ENCODE data around the gene ZMAT5. TPM values are rescaled to one million over a fixed set of nuclear protein-coding genes. Genes with fewer than 3 reads are reported as not detected.
"Not testable (repeated sequence)": the region's sequence is repeated elsewhere in the genome, so short reads cannot be mapped to it uniquely, and the experiment has no call there.

Gene ZMAT5
- total RNA-seq, 2 donors from 2014 or later = 15.2 to 21.1 TPM

DNA sequence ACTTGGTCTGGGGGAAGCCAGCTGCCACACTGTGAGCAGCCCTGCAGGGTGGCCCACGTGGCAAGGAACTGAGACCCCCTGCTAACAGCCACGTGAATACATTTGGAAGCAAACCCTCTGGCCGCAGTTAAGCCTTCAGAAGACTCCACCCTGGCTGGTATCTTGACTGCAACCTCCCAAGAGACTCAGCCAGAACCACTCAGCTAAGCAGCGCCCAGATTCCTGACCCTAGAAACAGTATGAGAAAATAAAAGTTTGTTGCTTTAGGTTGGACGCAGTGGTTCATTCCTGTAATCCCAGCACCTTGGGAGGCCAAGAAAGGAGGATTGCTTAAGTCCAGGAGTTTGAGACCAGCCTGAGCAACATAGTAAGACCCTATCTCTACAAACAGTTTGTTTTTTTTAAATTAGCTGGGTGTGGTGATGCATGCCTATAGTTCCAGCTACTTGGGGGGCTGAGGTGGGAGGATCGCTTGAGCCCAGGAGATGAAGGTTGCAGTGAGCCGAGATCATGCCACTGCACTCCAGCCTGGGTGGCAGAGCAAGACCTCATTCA is 8.7 kb downstream of the ZMAT5 start:
- ATAC-seq (peak in 1 of 2 donors; percentile 27), DNase-seq (no peak)
- intact Hi-C loops (cut with DNase I) = no loop called here

DNA sequence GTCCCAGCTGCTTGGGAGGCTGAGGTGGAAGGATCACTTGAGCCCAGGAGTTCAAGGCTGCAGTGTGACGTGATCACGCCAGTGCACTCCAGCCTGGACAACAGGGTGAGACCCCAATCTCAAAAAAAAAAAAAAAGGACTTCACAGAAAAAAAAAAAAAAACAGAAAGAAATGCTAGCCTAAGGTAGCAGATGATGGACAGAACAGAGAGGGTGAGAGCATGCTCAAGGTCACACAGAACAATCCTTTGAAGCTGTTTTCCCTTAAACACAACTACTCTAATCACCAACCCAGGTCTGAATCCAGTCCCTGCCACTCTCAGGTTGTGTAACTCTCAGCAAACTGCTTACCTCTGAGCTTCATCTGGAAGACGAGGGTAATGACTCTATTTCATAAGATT is 9.7 kb downstream of the ZMAT5 start:
- DNase-seq = no peak
- intact Hi-C loops (cut with DNase I) = no loop called here
- ATAC-seq = no peak

DNA sequence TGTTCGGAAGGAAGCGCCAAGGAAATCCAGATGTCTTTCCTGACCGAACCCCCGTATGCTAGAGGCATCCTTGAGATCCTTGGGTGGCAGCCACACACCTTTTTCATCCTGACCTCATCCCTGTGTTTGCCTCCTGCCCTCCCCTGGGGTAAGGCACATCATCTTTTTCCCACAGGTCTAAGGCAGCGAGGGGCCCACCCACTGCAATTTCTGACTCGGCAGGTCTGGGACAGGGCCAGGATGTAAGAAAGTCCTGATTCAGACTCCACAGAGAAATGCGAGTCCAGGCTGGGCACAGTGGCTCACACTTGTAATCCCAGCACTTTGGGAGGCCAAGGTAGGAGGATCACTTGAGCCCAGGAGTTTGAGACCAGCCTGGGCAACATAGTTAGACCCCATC is 10.5 kb downstream of the ZMAT5 start:
- intact Hi-C loops (cut with DNase I) = no loop called here
- ATAC-seq = no peak
- no peak for DNase-seq

DNA sequence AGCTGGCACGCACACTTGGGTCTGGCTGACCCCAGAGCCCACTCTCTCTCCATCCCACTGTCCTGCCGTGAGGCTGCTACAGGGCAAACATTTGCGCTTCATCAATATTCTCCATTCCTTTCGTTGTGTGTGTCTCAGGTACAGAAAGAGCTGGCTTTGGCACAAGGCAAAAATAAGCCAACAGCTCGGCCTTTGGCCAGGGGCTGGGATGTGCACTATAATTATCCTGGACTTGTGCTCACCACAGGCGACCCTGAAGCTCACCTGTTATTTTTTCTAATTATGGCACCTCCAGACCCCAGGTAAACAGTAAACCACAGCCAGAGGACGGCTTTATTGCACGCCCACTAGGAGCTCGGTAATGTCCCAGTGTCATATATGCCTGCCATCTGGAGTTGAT is 10.9 kb downstream of the ZMAT5 start:
- ATAC-seq (no peak), DNase-seq (no peak)
- intact Hi-C loops (cut with DNase I) = no loop called here

DNA sequence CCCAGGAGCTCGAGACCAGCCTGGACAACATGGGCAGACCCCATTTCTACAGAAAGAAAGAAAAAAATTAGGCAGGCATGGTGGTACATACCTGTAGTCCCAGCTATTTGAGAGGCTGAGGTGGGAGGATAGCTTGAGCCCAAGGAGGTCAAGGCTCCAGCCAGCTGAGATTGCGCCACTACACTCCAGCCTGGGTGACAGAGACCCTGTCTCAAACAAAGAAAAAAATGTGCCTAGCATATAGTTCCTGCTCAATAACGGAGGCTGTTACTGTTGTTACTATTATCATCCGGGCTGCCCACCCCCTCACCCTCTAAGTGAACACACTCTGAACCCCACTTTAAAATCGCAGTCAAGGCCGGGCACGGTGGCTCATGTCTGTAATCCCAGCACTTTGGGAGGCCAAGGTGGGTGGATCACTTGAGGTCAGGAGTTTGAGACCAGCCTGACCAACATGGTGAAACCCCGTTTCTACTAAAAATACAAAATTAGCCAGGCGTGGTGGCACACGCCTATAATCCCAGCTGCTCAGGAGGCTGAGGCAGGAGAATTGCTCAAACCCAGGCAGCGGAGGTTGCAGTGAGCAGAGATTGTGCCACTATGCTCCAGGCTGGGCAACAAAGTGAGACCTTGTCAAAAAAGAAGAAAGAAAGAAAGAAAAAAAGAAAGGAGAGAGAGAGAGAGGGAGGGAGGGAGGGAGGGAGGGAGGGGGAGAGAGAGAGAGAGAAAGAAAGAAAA is 12.0 kb downstream of the ZMAT5 start:
- ATAC-seq; DNase-seq; intact Hi-C loops (cut with DNase I): not testable (repeated sequence)

DNA sequence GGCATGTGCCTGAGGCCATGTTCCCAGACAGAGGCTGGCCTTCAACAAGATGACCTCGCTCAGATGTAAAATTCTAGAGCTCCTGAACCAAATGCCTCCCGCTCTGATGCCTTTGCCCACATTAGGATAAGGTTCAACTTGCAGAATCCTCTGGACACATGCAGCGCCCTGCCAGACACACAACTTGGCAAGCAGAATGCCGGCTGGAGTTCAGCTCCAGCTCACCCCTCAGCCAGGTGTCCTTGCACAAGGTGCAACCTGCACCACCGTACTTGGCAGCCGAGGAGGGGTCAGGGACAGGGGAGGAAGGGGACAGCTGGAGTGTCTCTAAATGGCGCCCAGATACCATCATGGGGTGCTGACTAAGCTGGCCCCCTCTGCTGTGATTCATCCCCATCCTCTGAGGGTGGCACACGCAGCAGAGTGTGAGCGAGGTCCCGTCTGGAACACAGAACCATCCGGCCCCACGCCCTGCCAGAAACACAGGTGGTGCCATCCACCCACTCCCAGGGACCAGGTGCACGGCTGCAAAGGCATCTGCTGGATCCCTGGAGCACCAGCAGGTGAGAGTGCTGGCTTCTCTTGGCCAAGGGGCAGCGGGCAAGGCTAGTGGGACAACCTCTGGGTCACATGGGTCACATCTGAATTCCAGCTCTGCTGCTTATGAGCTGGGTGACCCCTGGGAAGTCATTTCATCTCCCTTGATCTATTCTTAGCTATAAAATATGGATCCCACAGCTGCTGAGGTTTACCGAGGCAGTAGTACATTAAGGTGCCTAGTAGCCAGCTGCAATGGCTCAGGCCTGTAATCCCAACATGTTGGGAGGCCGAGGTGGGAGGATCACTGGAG is 12.8 kb downstream of the ZMAT5 start:
- intact Hi-C loops (cut with DNase I) = no loop called here
- peak in 1 of 2 donors; percentile 39 for ATAC-seq
- no peak for DNase-seq

DNA sequence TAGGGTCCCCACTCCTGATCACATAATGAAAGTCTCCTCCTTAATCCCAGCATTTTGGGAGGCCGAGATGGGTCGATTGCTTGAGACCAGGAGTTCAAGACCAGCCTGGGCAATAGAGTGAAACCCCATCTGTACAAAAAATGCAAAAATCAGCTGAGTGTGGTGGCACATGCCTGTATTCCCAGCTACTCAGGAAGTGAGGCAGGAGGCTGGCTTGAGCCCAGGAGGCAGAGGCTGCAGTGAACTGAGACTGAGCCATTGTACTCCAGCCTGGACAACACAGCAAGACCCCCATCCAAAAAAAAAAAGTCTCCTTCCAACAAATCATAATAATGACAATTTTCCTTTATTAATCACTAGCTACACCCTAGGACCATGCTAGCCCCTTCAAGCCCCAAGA is 15.1 kb downstream of the ZMAT5 start:
- ATAC-seq (no peak), DNase-seq (no peak)
- intact Hi-C loops (cut with DNase I) = no loop called here

DNA sequence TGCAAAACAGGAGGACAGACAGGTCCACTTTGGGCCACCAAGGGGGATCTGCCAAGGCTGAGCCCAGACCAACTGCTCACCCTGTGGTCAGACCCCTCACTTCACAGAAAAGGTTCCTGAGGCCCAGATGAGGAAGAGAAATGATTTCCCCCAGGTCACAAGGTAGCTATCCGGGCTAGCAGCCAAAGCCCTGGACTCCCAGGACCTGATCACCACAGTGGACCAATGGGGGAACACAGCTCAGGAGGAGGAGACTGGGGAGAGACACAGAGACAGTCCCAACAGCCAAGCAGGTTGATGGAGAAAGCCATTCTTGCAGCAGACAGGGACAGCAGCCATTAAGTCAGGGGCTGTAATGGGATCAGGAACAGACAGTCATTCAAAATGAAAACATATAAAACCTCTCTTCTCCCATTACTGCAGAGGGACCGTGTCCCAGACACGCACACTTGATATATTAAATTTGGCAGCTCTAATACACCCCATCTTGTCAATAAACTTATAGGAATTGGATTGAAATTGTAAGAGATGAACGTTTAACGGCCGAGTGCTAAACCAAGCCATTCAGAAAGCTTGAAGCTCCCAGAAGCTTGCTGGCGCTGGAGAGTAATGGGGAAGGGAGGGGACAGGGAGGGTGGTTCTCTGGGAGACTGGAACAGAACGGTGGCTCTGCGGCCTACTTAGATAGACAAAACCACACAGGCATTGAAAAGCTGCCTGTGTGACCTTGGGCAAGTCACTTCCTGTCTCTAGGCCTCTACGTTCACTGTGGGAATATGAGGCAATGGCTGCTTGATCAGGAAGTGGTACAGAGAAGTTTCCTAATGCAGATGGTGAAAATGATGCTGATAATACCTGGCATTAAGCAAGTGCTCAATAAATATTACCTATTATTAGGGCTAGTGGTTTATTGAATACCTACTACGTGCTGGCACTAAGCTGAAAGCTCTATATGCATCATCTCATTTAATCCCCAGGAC is 16.0 kb downstream of the ZMAT5 start:
- ATAC-seq (no peak), DNase-seq (no peak)
- intact Hi-C loops (cut with DNase I) = no loop called here

DNA sequence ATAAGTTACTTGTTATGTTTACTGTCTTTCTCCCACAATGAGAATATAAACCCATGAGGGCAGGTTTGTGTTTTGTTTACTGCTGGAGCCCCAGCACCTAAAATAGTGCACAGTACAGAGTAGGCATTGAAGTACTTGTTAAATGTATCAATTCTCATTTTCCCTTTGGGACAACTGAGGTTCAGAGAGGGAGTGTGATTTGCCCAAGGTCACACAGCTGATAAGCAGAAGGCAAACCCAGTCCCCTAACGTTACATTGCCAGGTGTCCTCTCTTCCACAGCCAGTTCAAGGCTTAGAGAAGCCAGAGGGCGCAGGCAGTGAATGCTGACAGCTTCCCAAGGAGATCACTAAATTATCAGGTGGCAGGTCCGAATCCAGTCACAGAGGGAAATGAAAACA is 16.8 kb downstream of the ZMAT5 start:
- ATAC-seq = no peak
- intact Hi-C loops (cut with DNase I) = no loop called here
- no peak for DNase-seq

DNA sequence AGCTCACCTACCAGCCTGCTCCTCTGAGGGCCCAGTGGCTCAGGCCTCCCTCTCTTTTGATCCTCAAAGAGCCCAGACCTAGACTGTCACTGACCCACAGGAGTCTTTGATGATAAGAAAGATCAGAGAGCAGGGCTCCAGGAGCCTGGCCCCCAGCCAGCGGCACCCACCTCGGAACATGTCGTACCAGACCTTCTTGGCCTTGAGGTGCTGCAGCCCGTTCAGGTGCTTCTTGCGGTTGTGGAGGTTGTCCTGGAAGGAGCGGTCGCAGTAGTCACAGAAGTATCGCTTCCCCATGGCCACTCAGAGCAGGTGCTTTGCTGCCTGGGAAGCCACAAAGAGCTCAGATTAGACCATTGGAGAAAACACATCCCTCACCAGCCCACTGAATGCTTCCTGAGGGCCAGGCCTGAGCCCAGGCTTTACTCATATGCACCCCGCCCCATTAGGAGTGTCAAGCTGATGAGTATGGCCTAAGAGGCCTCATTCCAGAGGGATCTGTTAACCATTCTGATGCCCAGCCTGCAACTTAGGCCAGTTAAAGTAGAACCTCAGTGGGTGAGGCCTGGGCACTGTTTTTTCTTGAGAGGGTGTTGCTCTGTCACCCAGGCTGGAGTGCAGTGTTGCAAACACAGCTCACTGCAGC is 18.4 kb downstream of the ZMAT5 start:
- ATAC-seq = no peak
- DNase-seq = no peak
- intact Hi-C loops (cut with DNase I) = no loop called here

DNA sequence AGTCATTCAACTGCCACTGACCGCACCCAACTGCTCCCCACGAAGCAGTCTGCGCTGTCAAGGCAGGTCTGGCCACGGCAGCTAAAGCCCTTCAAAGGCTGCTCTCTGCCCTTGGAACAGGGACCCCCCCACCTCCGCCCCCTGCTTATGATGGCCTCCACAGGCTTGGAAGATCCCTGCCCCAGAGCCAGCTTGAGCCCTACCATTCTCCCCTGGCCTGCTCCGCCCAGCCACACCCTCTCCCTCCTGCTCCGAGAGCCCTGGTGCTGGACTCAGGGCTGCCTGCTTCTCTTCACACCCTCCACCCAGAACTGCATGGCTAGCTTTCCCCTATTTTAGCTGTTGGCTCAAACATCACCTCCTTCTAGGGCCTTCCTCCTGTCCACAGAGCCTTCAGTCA is 19.0 kb downstream of the ZMAT5 start:
- intact Hi-C loops (cut with DNase I) = no loop called here
- DNase-seq (no peak), ATAC-seq (no peak)

DNA sequence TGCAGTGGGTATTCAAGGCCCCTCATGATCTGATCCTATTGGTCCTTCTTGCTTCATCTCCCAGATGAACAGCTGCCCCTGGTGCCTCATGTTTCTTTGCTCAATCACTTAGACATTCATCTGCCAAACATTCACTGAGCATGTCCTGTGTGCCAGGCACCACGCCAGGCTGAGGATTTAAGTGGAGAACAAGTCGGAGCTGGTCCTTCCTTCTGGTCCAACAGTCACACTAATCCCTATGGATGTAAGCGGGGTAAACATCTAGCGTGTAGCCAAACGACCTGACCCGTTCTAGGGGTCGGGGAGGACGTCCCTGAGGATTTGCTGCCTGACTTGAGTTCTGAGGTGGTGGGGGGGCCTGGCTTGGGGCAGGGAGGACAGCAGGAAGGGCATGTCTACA is 21.9 kb downstream of the ZMAT5 start:
- DNase-seq (peak; percentile 43), ATAC-seq (peak in 1 of 2 donors; percentile 67)
- intact Hi-C loops (cut with DNase I) = no loop called here

DNA sequence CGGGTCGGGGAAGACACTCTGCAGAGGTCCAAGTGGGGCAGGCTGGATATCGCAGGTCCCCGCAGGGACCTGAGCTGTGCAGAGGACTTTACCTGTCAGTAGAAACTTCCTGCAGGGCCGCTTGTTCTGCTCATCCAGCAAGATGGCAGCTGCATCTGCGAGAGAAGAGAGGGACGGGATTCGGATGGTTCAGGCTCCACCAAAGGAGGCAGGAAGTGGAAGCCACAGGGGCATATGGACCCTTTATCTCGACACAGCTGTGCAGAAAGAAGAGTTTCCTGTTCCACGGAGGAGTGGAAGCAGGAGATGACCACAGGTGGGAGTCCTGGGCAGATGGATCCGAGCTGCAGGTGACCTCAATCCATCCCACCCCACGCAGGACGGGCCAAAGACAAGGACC is 24.5 kb downstream of the ZMAT5 start:
- intact Hi-C loops (cut with DNase I) = no loop called here
- DNase-seq (no peak), ATAC-seq (no peak)

DNA sequence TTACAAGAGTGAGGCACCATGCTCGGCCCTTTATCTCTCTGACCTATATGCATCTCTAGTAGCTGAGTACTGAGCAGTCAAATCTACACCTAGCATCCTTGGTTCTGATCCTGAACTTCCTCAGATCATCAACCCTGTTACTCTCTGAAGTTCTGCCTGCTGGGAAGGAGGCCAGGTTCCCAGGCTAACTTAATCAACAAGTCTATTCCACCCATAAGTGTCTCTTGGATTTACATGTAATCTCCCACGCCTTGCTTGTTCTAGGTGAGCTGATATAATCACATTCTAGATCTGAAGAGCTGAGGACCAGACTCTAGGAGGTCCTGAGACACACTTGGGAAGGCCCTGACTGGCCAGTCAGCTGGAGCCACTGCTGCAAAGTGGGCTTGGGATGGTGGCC is 24.9 kb downstream of the ZMAT5 start:
- DNase-seq (no peak), ATAC-seq (no peak)
- intact Hi-C loops (cut with DNase I) = no loop called here

DNA sequence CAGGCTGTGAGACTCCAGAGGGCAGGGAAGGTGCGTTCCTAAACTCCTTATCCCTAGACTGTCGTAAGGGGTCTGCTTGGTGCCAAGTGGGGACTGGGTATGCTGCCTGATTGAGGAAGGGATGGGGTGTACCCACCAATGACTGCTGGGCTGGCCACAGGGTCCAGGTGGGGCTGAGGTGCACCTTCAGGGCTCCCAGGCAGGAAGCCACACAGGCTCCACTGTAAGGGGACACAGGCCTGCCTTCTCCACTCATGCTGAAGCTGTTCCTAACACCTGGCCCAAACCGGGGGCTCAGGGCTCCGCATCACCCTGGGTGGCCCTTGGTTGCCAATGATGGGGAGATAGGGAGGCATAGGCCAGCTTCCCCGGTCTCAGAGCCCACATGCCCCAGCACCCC is 26.6 kb downstream of the ZMAT5 start:
- intact Hi-C loops (cut with DNase I) = no loop called here
- ATAC-seq = no peak
- DNase-seq = no peak

DNA sequence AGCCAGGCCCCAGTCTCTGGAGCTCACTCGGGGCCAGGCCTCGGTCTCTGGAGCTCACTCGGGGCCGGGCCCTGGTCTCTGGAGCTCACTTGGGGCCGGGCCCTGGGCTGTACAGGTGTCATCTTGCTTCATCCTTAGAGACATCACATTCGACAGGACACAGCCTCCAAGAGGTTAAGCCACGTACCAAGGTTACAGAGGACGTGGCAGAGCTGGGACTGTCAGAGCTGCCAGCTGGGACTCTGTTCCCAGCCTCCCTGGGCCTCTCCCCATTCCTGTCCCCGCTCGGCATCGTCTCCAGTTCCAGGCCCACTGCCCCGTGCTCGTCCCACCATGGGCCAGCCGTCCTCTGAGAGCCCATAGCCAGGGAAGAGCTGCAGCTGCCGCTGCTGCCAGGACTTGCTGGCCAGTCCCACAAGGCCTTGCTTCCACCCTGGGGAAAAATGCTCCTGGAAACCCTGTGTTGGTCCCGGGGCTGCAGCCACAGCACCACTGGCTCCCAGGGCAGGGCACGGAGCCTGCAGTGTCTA is 27.4 kb downstream of the ZMAT5 start:
- no peak for ATAC-seq
- intact Hi-C loops (cut with DNase I) = no loop called here
- no peak for DNase-seq

DNA sequence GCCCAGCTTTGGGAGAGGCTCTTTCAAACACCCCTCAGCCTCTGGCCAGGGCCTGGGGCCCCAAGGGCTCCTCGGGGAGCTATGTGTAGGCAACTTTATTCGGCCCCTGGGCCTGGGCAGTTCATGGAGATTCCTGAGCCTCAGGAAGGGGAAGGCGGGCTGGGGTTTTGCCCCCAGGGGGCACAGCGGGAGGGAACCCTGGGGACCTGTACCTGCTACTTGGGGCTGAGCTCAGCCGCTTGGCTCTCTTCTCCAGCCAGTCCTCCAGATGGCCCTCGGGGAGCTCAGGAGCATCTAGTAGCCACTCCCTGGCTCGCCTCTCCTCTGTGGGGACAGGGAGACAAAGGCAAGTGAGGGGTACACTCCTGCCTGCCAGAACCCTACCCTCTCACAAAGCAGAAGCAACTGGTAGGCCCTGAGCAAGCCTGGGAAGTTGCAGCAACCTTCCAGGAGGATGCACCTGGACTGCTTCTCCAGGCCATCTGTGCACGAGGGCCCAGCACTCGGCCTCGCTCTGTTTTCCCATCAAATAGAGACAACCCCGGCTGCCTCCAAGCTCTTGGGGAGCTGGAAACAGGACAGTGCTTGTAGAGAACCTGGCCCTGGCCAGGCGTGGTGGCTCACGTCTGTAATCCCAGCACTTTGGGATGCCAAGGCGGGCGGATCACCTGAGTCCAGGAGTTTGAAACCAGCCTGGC is 28.5 kb downstream of the ZMAT5 start:
- no peak for DNase-seq

More for the DNA sequence above, 28.5 kb downstream of the ZMAT5 start:
- intact Hi-C loops (cut with DNase I) = no loop called here
- no peak for ATAC-seq

All from left cardiac atrium (tissue), 4 donors.